H9 (cell line): ENCODE results near the gene TRNAU1AP. TPM values are rescaled to one million over a fixed set of nuclear protein-coding genes. Genes with fewer than 3 reads are reported as not detected.

Experiments
- DNase-seq: peaks from one replicate; pipeline ENCODE4 v3.0.0-alpha.2; 2017
- H2AFZ ChIP-seq: one replicate; pipeline ENCODE4 v1.6.1; 2013; ENCODE audit warnings: mild to moderate bottlenecking, low read length, control low read depth, moderate library complexity
- H2AK5ac ChIP-seq: 2 replicates; pipeline ENCODE4 v1.6.1; 2013; ENCODE audit warnings: low read length, control low read depth, mixed read lengths; ENCODE audit not compliant: insufficient read length
- H2BK120ac ChIP-seq: one replicate; pipeline ENCODE4 v1.6.1; 2013; ENCODE audit warnings: low read depth, mild to moderate bottlenecking, low read length, control low read depth, inconsistent platforms; ENCODE audit not compliant: poor library complexity, severe bottlenecking
- H2BK12ac ChIP-seq: 2 replicates; pipeline ENCODE4 v1.6.1; 2013; ENCODE audit warnings: low read length, control low read depth, mixed read lengths, low read depth; ENCODE audit not compliant: insufficient read length
- H2BK15ac ChIP-seq: 2 replicates; pipeline ENCODE4 v1.6.1; 2013; ENCODE audit warnings: low read depth, low read length, control low read depth
- H2BK20ac ChIP-seq: one replicate; pipeline ENCODE4 v1.6.1; 2013; ENCODE audit warnings: low read depth, mild to moderate bottlenecking, low read length, control low read depth, inconsistent platforms; ENCODE audit not compliant: poor library complexity, severe bottlenecking
- H2BK5ac ChIP-seq: 2 replicates; pipeline ENCODE4 v1.6.1; 2013; ENCODE audit warnings: low read length, control low read depth, mixed read lengths; ENCODE audit not compliant: insufficient read length
- H3K14ac ChIP-seq: 2 replicates; pipeline ENCODE4 v1.6.1; 2013; ENCODE audit warnings: low read length, control low read depth; ENCODE audit not compliant: insufficient read depth
- H3K18ac ChIP-seq: 2 replicates; pipeline ENCODE4 v1.6.1; 2013; ENCODE audit warnings: low read depth, mild to moderate bottlenecking, mixed read lengths, low read length, control low read depth; ENCODE audit not compliant: insufficient read length
- H3K23ac ChIP-seq: 2 replicates; pipeline ENCODE4 v1.6.1; 2013; ENCODE audit warnings: low read length, control low read depth, mixed read lengths, low read depth; ENCODE audit not compliant: insufficient read length
- H3K23me2 ChIP-seq: 2 replicates; pipeline ENCODE4 v1.6.1; 2013; ENCODE audit warnings: low read depth, mild to moderate bottlenecking, mixed read lengths, low read length, control low read depth; ENCODE audit not compliant: insufficient read length, poor library complexity, severe bottlenecking
- H3K27ac ChIP-seq: 2 replicates; pipeline ENCODE4 v1.5.1; 2013; ENCODE audit warnings: low read length, control low read depth, mixed read lengths, low read depth; ENCODE audit not compliant: insufficient read length
- H3K27me3 ChIP-seq: 2 replicates; pipeline ENCODE4 v1.6.1; 2013; ENCODE audit warnings: low read length, control low read depth, inconsistent platforms; ENCODE audit not compliant: insufficient read depth
- H3K4ac ChIP-seq: 2 replicates; pipeline ENCODE4 v1.6.1; 2013; ENCODE audit warnings: low read depth, mild to moderate bottlenecking, control low read depth, inconsistent platforms, low read length, moderate library complexity
- H3K4me1 ChIP-seq: 2 replicates; pipeline ENCODE4 v1.6.1; 2013; ENCODE audit warnings: low read length, control low read depth, inconsistent platforms; ENCODE audit not compliant: insufficient read depth
- H3K4me2 ChIP-seq: 2 replicates; pipeline ENCODE4 v1.6.1; 2013; ENCODE audit warnings: low read length, control low read depth, mixed read lengths; ENCODE audit not compliant: insufficient read length, insufficient read depth
- H3K56ac ChIP-seq: 2 replicates; pipeline ENCODE4 v1.6.1; 2013; ENCODE audit warnings: low read depth, mild to moderate bottlenecking, mixed read lengths, low read length, control low read depth; ENCODE audit not compliant: insufficient read length
- H3K79me1 ChIP-seq: 2 replicates; pipeline ENCODE4 v1.6.1; 2013; ENCODE audit warnings: low read depth, mild to moderate bottlenecking, moderate library complexity, low read length, control low read depth, inconsistent platforms; ENCODE audit not compliant: insufficient read depth, poor library complexity, severe bottlenecking
- H3K79me2 ChIP-seq: 2 replicates; pipeline ENCODE4 v1.6.1; 2013; ENCODE audit warnings: low read length, control low read depth, inconsistent platforms; ENCODE audit not compliant: insufficient read depth
- H3K9ac ChIP-seq: 2 replicates; pipeline ENCODE4 v1.6.1; 2013; ENCODE audit warnings: low read length, control low read depth, mixed read lengths; ENCODE audit not compliant: insufficient read length; ENCODE audit errors: extremely low read depth
- H3K9me3 ChIP-seq: one replicate; pipeline ENCODE4 v1.6.1; 2013; ENCODE audit warnings: low read depth, low read length, inconsistent platforms; ENCODE audit not compliant: control insufficient read depth
- H3T11ph ChIP-seq: one replicate; pipeline ENCODE4 v1.6.1; 2013; ENCODE audit warnings: mild to moderate bottlenecking, low read length, control low read depth, inconsistent platforms
- H4K20me1 ChIP-seq: one replicate; pipeline ENCODE4 v1.6.1; 2013; ENCODE audit not compliant: control insufficient read depth, insufficient read length, insufficient read depth
- H4K5ac ChIP-seq: 2 replicates; pipeline ENCODE4 v1.6.1; 2013; ENCODE audit warnings: low read depth, mild to moderate bottlenecking, mixed read lengths, low read length, control low read depth; ENCODE audit not compliant: insufficient read length
- H4K8ac ChIP-seq: replicated peaks from 2 replicates; pipeline ENCODE4 v1.6.1; 2013; ENCODE audit warnings: low read length, control low read depth, mixed read lengths, low read depth; ENCODE audit not compliant: insufficient read length
- H4K91ac ChIP-seq: 2 replicates; pipeline ENCODE4 v1.6.1; 2013; ENCODE audit warnings: low read depth, mild to moderate bottlenecking, moderate library complexity, mixed read lengths, low read length, control low read depth; ENCODE audit not compliant: insufficient read length
- H3K27ac Mint-ChIP-seq, 3 experiments: 2 replicates in 2 of 3; 3 replicates in 1 of 3; pipeline ENCODE4 v1.8.0; 2020 to 2021; ENCODE audit warnings: mixed read lengths in 3 of 3, mild to moderate bottlenecking in 1 of 3, moderate library complexity in 1 of 3
- H3K27me3 Mint-ChIP-seq: 2 replicates; pipeline ENCODE4 v1.8.0; 2021; ENCODE audit warnings: low read depth, mild to moderate bottlenecking, moderate library complexity, mixed read lengths
- H3K36me3 Mint-ChIP-seq, 3 experiments: 2 replicates in 2 of 3; 3 replicates in 1 of 3; pipeline ENCODE4 v1.8.0; 2020 to 2021; ENCODE audit warnings: low read depth in 3 of 3, mixed read lengths in 3 of 3; ENCODE audit not compliant: insufficient read depth in 1 of 3
- H3K4me1 Mint-ChIP-seq, 2 experiments: 2 replicates each; pipeline ENCODE4 v1.8.0; 2020; ENCODE audit warnings: mixed read lengths in 2 of 2
- H3K4me3 Mint-ChIP-seq, 2 experiments: 2 replicates in 1 of 2; 3 replicates in 1 of 2; pipeline ENCODE4 v1.8.0; 2020 to 2021; ENCODE audit warnings: mild to moderate bottlenecking in 2 of 2, mixed read lengths in 2 of 2, moderate library complexity in 1 of 2
- H3K9me3 Mint-ChIP-seq, 2 experiments: 2 replicates in 1 of 2; 3 replicates in 1 of 2; pipeline ENCODE4 v1.8.0; 2020; ENCODE audit warnings: mild to moderate bottlenecking in 2 of 2, mixed read lengths in 2 of 2, moderate library complexity in 1 of 2
- CTCF ChIP-seq: fragments of 200-600 bp; sonication (generic); conservative IDR thresholded peaks from 3 replicates; pipeline ENCODE4 v1.8.0; 2021; ENCODE audit warnings: antibody characterized with exemption, mild to moderate bottlenecking
- WGBS: extraction: QIAGEN DNeasy Blood & Tissue Kit; methylation state at CpG from one replicate; pipeline ENCODE4 v1.1.7; 2013; ENCODE audit warnings: missing lambda C conversion rate, low lambda C conversion rate, mixed read lengths; ENCODE audit not compliant: insufficient read length; ENCODE audit errors: extremely low coverage; 5-methylcytosine and 5-hydroxymethylcytosine counted together
- total RNA-seq: library from RNA; stranded (reverse); gene quantifications from 2 replicates; pipeline ENCODE4 v1.2.1, GENCODE V29; 2021

The TRNAU1AP gene
- total RNA-seq, 1 experiment from 2014 or later = 45.0 TPM

GRCh38 chr1:28578696-28579218 lies 25.9 kb downstream of the TRNAU1AP start:
- Histone ChIP-seq H3K56ac (no peak overlapping the region), H4K8ac (no peak overlapping the region), H3K14ac (no peak overlapping the region), H3K4me1 (no peaks in the 10 kb centered on the region), H2BK15ac (no peak overlapping the region), H3K23ac (no peak overlapping the region), H2BK20ac (no peak overlapping the region), H2AK5ac (no peak overlapping the region), H3K18ac (no peak overlapping the region), H4K91ac (no peak overlapping the region), H2BK5ac (no peak overlapping the region), H4K20me1 (no peaks in the 10 kb centered on the region), H3K9me3 (no peaks in the 10 kb centered on the region), H3K27me3 (no peaks in the 10 kb centered on the region), H3K79me2 (peaks cover 16% of the 10 kb centered on the region; the same call in 1 of the 2 replicates), H3K79me1 (no peaks in the 10 kb centered on the region), H3K9ac (no peak overlapping the region), H4K5ac (no peak overlapping the region), H2BK12ac (no peak overlapping the region), H3K4me2 (no peak overlapping the region), H3T11ph (no peak overlapping the region), H3K4ac (no peak overlapping the region), H3K27ac (peak overlapping the region; percentile 46), H2AFZ (no peak overlapping the region), H3K23me2 (peaks cover 17% of the 10 kb centered on the region), H2BK120ac (no peak overlapping the region)
- no peaks in the 10 kb centered on the region; a peak in 1 of 5 replicates for H3K9me3 Mint-ChIP-seq
- peak overlapping the region in 2 of 3 experiments; percentile 64 to 84; a peak in 3 of 7 replicates for H3K27ac Mint-ChIP-seq
- H3K4me3 Mint-ChIP-seq = peak overlapping the region; percentile 19 to 61; a peak in 4 of 5 replicates
- WGBS = no CpG with 5 or more reads among the region's 6 CpGs
- peaks cover 33 to 64% (median 45%) of the 10 kb centered on the region in 3 experiments for H3K36me3 Mint-ChIP-seq
- no peak for TF ChIP-seq CTCF
- peaks cover 19 to 24% of the 10 kb centered on the region in 2 experiments for H3K4me1 Mint-ChIP-seq
- no peak for DNase-seq
- H3K27me3 Mint-ChIP-seq = 0 out of 2 replicates have a peak, but pooled peaks cover 3% of the 10 kb centered on the region
